Endothelial cell of umbilical vein (primary cell): ENCODE data around the gene AKAP13. TPM values are rescaled to one million over a fixed set of nuclear protein-coding genes. Genes with fewer than 3 reads are reported as not detected.

ENCODE experiments used
- BruUV-seq: library from RNA; stranded (reverse); fragments of 400-500 nt; replicated peaks from 2 replicates; lab custom pipeline; 2021; lab: Mats Ljungman, UMichigan
- CTCF ChIA-PET: fragments of 300-600, 350-600 bp; sonication (Branson Sonifier 250); formaldehyde crosslinking; loops from one replicate; lab custom pipeline; 2021; ENCODE audit warnings: antibody characterized with exemption, inconsistent platforms; lab: Charles Lee
- POLR2A ChIA-PET: fragments of 300-600, 350-600 bp; sonication (Branson Sonifier 250); formaldehyde crosslinking; loops from one replicate; lab custom pipeline; 2021; ENCODE audit warnings: antibody characterized with exemption, inconsistent platforms; lab: Charles Lee
- DNase-seq: peaks from one replicate; pipeline ENCODE4 v3.0.0-alpha.2; 2011; ENCODE audit warnings: low read depth, low spot score
- FAIRE-seq: peaks from 2 replicates; lab custom pipeline; 2011; peaks lifted over from hg19 to GRCh38; lab: Jason Lieb, UNC
- H2AFZ ChIP-seq: 2 replicates; pipeline ENCODE4 v1.6.0; 2012; ENCODE audit warnings: low read depth, low read length, control low read depth, inconsistent platforms
- H3K27ac ChIP-seq: 2 replicates; pipeline ENCODE4 v1.5.1; 2011; ENCODE audit warnings: low read depth, mild to moderate bottlenecking, control low read depth, low read length, moderate library complexity; ENCODE audit not compliant: insufficient read depth
- H3K27me3 ChIP-seq, 2 experiments: 2 replicates each; pipeline versions ENCODE4 v1.6.0 to v1.6.1; 2011; ENCODE audit warnings: low read length in 2 of 2, mixed read lengths in 1 of 2; ENCODE audit not compliant: control insufficient read depth in 2 of 2, insufficient read depth in 2 of 2
- H3K36me3 ChIP-seq, 2 experiments: 2 replicates in 1 of 2; 3 replicates in 1 of 2; pipeline ENCODE4 v1.5.1; 2011; ENCODE audit warnings: low read length in 2 of 2, mild to moderate bottlenecking in 1 of 2, moderate library complexity in 1 of 2; ENCODE audit not compliant: control insufficient read depth in 2 of 2, insufficient read depth in 2 of 2; ENCODE audit errors: extremely low read depth in 1 of 2
- H3K4me1 ChIP-seq: 3 replicates; pipeline ENCODE4 v1.5.1; 2011; ENCODE audit warnings: mild to moderate bottlenecking, low read length; ENCODE audit not compliant: control insufficient read depth, insufficient read depth; ENCODE audit errors: extremely low read depth
- H3K4me2 ChIP-seq: 2 replicates; pipeline ENCODE4 v1.6.1; 2011; ENCODE audit warnings: low read length, control low read depth, mixed read lengths; ENCODE audit not compliant: insufficient read depth
- H3K4me3 ChIP-seq, 3 experiments: fragments of 200-600 bp in 1 of 3; sonication (generic), shearing (Covaris generic) in 1 of 3; replicated peaks in 1 of 3; 2 replicates each; pipeline ENCODE4 v1.5.1; 2011 to 2016; ENCODE audit warnings: control low read depth in 3 of 3, low read length in 3 of 3, mild to moderate bottlenecking in 2 of 3, inconsistent platforms in 1 of 3, low read depth in 1 of 3, moderate library complexity in 1 of 3; ENCODE audit not compliant: insufficient read depth in 1 of 3
- H3K79me2 ChIP-seq: 2 replicates; pipeline ENCODE4 v1.6.0; 2012; ENCODE audit warnings: low read length, inconsistent platforms; ENCODE audit not compliant: control insufficient read depth, insufficient read depth
- H3K9ac ChIP-seq: replicated peaks from 2 replicates; pipeline ENCODE3; 2011; ENCODE audit warnings: low read length, control low read depth; ENCODE audit not compliant: insufficient read depth; ENCODE audit errors: extremely low read depth
- H3K9me1 ChIP-seq: replicated peaks from 3 replicates; pipeline ENCODE4 v1.6.0; 2011; ENCODE audit warnings: mild to moderate bottlenecking, low read length; ENCODE audit not compliant: control insufficient read depth, insufficient read depth; ENCODE audit errors: extremely low read depth
- H3K9me3 ChIP-seq: replicated peaks from 2 replicates; pipeline ENCODE4 v1.5.1; 2012; ENCODE audit warnings: low read length, inconsistent platforms; ENCODE audit not compliant: control insufficient read depth, insufficient read depth
- H4K20me1 ChIP-seq: replicated peaks from 2 replicates; pipeline ENCODE3; 2011; ENCODE audit warnings: mild to moderate bottlenecking, low read length; ENCODE audit not compliant: control insufficient read depth, insufficient read depth; ENCODE audit errors: extremely low read depth
- CTCF ChIP-seq, 2 donors: IDR thresholded peaks; 1 replicate in 1 of 2; 2 replicates in 1 of 2; pipeline ENCODE4 v1.5.1; 2011; ENCODE audit warnings: low read length in 2 of 2, mild to moderate bottlenecking in 2 of 2, moderate library complexity in 2 of 2, control low read depth in 1 of 2, inconsistent platforms in 1 of 2, low read depth in 1 of 2; ENCODE audit not compliant: insufficient read depth in 1 of 2; ENCODE audit errors: extremely low read depth in 1 of 2
- EZH2 ChIP-seq: IDR thresholded peaks from 2 replicates; pipeline ENCODE4 v1.6.1; 2012; ENCODE audit warnings: borderline replicate concordance, low read depth, mild to moderate bottlenecking, moderate library complexity, low read length, inconsistent platforms; ENCODE audit not compliant: severe bottlenecking
- FOS ChIP-seq: IDR thresholded peaks from 2 replicates; pipeline ENCODE4 v1.6.1; 2011; ENCODE audit warnings: mild to moderate bottlenecking, low read length, moderate library complexity, borderline replicate concordance; ENCODE audit not compliant: insufficient read depth
- GATA2 ChIP-seq: IDR thresholded peaks from 2 replicates; pipeline ENCODE4 v1.7.0; 2011; ENCODE audit warnings: low read depth, mild to moderate bottlenecking, moderate library complexity, mixed read lengths, low read length; ENCODE audit not compliant: insufficient read length, insufficient read depth
- JUN ChIP-seq: IDR thresholded peaks from 2 replicates; pipeline ENCODE4 v1.6.1; 2011; ENCODE audit warnings: borderline replicate concordance, low read depth; ENCODE audit not compliant: insufficient read length, insufficient read depth
- MAX ChIP-seq: IDR thresholded peaks from 2 replicates; pipeline ENCODE4 v1.6.1; 2011; ENCODE audit not compliant: insufficient read depth, insufficient read length
- MYC ChIP-seq: IDR thresholded peaks from one replicate; pipeline ENCODE4 v1.6.1; 2011; ENCODE audit warnings: mild to moderate bottlenecking, low read depth, low read length
- POLR2A ChIP-seq: IDR thresholded peaks from 2 replicates; pipeline ENCODE4 v1.6.1; 2012; ENCODE audit warnings: low read depth, mild to moderate bottlenecking, control low read depth, low read length
- POLR2AphosphoS5 ChIP-seq: IDR thresholded peaks from 2 replicates; pipeline ENCODE4 v1.6.1; 2012; ENCODE audit warnings: low read depth, mild to moderate bottlenecking, control low read depth, low read length, moderate library complexity; ENCODE audit not compliant: insufficient read depth
- dilution Hi-C: fragments of 300-500 bp; cut with MboI; formaldehyde crosslinking; loops from one replicate; pipeline ENCODE4 v1.15.0; 2019; ENCODE audit warnings: low sequenced_read_pairs; ENCODE audit not compliant: extremely low pct_ligation_motif_present
- intact Hi-C: fragments of 100-400 bp; cut with micrococcal nuclease; formaldehyde crosslinking; loops from one replicate; pipeline ENCODE4 v1.10.0; 2022
- polyA plus RNA-seq, 4 experiments: library from polyadenylated mRNA; depleted of rRNA in 3 of 4; stranded (reverse) in 3 of 4; unstranded in 1 of 4; fragments of >200 nt; gene quantifications; 2 replicates each; pipeline versions ENCODE4 v1.2.1 to v1.2.3, GENCODE V29; 2011 to 2012; ENCODE audit warnings: missing spikeins in 1 of 4
- total RNA-seq: library from RNA; stranded (reverse); gene quantifications from 2 replicates; pipeline ENCODE4 v1.2.3, GENCODE V29; 2021

The AKAP13 gene
- total and polyA plus RNA-seq, 2 donors (not counting 3 experiments of a cell fraction or from before 2014, with no cell fraction given): 22.8 to 87.8 TPM

- dilution Hi-C loops: no loop called here
- Histone ChIP-seq H3K4me2 (no peak overlapping the region), H4K20me1 (peaks cover 3% of the 10 kb centered on the region), H3K9ac (no peak overlapping the region), H3K27me3 (no peaks in the 10 kb centered on the region), H3K4me1 (peaks cover 13% of the 10 kb centered on the region), H3K36me3 (no peaks in the 10 kb centered on the region), H3K79me2 (no peaks in the 10 kb centered on the region), H3K27ac (no peak overlapping the region), H2AFZ (no peak overlapping the region), H3K4me3 (no peak overlapping the region), H3K9me3 (no peaks in the 10 kb centered on the region), H3K9me1 (no peaks in the 10 kb centered on the region)
- intact Hi-C loops: no loop called here
- BruUV-seq: no TSS peak
- TF ChIP-seq POLR2A (no peak), MYC (no peak), EZH2 (no peak), CTCF (IDR thresholded peaks at IDR 0.05; ENCODE audit: extremely low read depth in 1 of 2, insufficient read depth in 1 of 2, low read depth in 1 of 2, low read length in 2 of 2) (no peak), JUN (no peak), GATA2 (no peak), FOS (no peak), POLR2AphosphoS5 (no peak), MAX (no peak)
- no peak for FAIRE-seq
- POLR2A ChIA-PET: interaction anchor here (0.6 kb wide), 1 partner anchor 136 kb away, joined by 10 read pairs; no protein-coding TSS in a partner anchor
- CTCF ChIA-PET: interaction anchor here (0.7 kb wide), 1 partner anchor 11 kb away, joined by 3 read pairs; no protein-coding TSS in a partner anchor
- DNase-seq: no peak
These were observed 143.1 kb downstream of the AKAP13 start for GRCh38 chr15:85523530-85523929.
